ENCODE data around the gene DYNLT3.

Gene DYNLT3

GRCh38 chrX:37815366-37815765 is 32.0 kb downstream of the DYNLT3 start:
- TF ChIP-seq TCF12 (IDR thresholded peaks at IDR 0.05; ENCODE audit: low read depth) (no peak), RAD21 (IDR thresholded peaks at IDR 0.05; ENCODE audit: low read depth) (no peak), ZBTB7A (IDR thresholded peaks at IDR 0.05; ENCODE audit: low read depth) (no peak), TAF1 (IDR thresholded peaks at IDR 0.05; ENCODE audit: low read depth) (no peak), EP300 (IDR thresholded peaks at IDR 0.05; ENCODE audit: borderline replicate concordance) (no peak), EGR1 (IDR thresholded peaks at IDR 0.05) (no peak), REST (IDR thresholded peaks at IDR 0.05; ENCODE audit: low read depth) (no peak), USF1 (IDR thresholded peaks at IDR 0.05) (no peak), YY1 (IDR thresholded peaks at IDR 0.05; ENCODE audit: low read depth) (no peak), MAX (IDR thresholded peaks at IDR 0.05) (no peak), CEBPB (IDR thresholded peaks at IDR 0.05) (no peak), TEAD4 (IDR thresholded peaks at IDR 0.05) (no peak)

GRCh38 chrX:37813570-37813969 is 33.8 kb downstream of the DYNLT3 start:
- TF ChIP-seq CREB1 (IDR thresholded peaks at IDR 0.05; ENCODE audit: low read depth) (no peak), EP300 (IDR thresholded peaks at IDR 0.05; ENCODE audit: borderline replicate concordance) (no peak), ZBTB7A (IDR thresholded peaks at IDR 0.05; ENCODE audit: low read depth) (no peak), TAF1 (IDR thresholded peaks at IDR 0.05; ENCODE audit: low read depth) (no peak), REST (IDR thresholded peaks at IDR 0.05; ENCODE audit: low read depth) (no peak), FOXM1 (IDR thresholded peaks at IDR 0.05; ENCODE audit: borderline replicate concordance, low read depth) (no peak), TEAD4 (IDR thresholded peaks at IDR 0.05) (no peak), EGR1 (IDR thresholded peaks at IDR 0.05) (no peak), RAD21 (IDR thresholded peaks at IDR 0.05; ENCODE audit: low read depth) (no peak), USF1 (IDR thresholded peaks at IDR 0.05) (no peak), NFIC (IDR thresholded peaks at IDR 0.05) (no peak), CEBPB (IDR thresholded peaks at IDR 0.05) (no peak), MAX (IDR thresholded peaks at IDR 0.05) (no peak), TCF12 (IDR thresholded peaks at IDR 0.05; ENCODE audit: low read depth) (no peak), YY1 (IDR thresholded peaks at IDR 0.05; ENCODE audit: low read depth) (no peak)

GRCh38 chrX:37812110-37812509 is 35.3 kb downstream of the DYNLT3 start:
- TF ChIP-seq MAX (IDR thresholded peaks at IDR 0.05): no peak
- TF ChIP-seq CEBPB (IDR thresholded peaks at IDR 0.05): no peak

GRCh38 chrX:37809970-37810369 is 37.4 kb downstream of the DYNLT3 start:
- TF ChIP-seq TCF12 (IDR thresholded peaks at IDR 0.05; ENCODE audit: low read depth) (no peak), ZBTB7A (IDR thresholded peaks at IDR 0.05; ENCODE audit: low read depth) (no peak), MAX (IDR thresholded peaks at IDR 0.05) (no peak), EGR1 (IDR thresholded peaks at IDR 0.05) (no peak)

GRCh38 chrX:37803057-37803456 is 44.3 kb downstream of the DYNLT3 start:
- TF ChIP-seq TAF1 (IDR thresholded peaks at IDR 0.05; ENCODE audit: low read depth): no peak
- TF ChIP-seq RAD21 (IDR thresholded peaks at IDR 0.05; ENCODE audit: low read depth): no peak
- TF ChIP-seq TCF12 (IDR thresholded peaks at IDR 0.05; ENCODE audit: low read depth): no peak
- TF ChIP-seq NFIC (IDR thresholded peaks at IDR 0.05): no peak
- TF ChIP-seq REST (IDR thresholded peaks at IDR 0.05; ENCODE audit: low read depth): no peak
- TF ChIP-seq YY1 (IDR thresholded peaks at IDR 0.05; ENCODE audit: low read depth): no peak
- no peak for TF ChIP-seq EP300 (IDR thresholded peaks at IDR 0.05; ENCODE audit: borderline replicate concordance)
